BLaER1 treated with 17β-estradiol and CSF1 and Interleukin-3, amounts not matched to agents 10 nM and 100 nM (cell line): ENCODE measurements around the gene CHMP1B.
"Not testable (repeated sequence)": the region's sequence is repeated elsewhere in the genome, so short reads cannot be mapped to it uniquely, and the experiment has no call there.

Experiments
- H3K27ac ChIP-seq, 11 experiments: shearing (Covaris generic); formaldehyde crosslinking; 2 replicates each; pipeline ENCODE4 v1.8.1; 2022
- H3K27me3 ChIP-seq, 11 experiments: shearing (Covaris generic); formaldehyde crosslinking; 2 replicates each; pipeline ENCODE4 v1.8.1; 2022
- H3K36me3 ChIP-seq, 11 experiments: shearing (Covaris generic); formaldehyde crosslinking; 2 replicates each; pipeline ENCODE4 v1.8.1; 2022
- H3K4me1 ChIP-seq, 10 experiments: shearing (Covaris generic); formaldehyde crosslinking; 2 replicates each; pipeline ENCODE4 v1.8.1; 2022
- H3K4me2 ChIP-seq, 11 experiments: shearing (Covaris generic); formaldehyde crosslinking; 2 replicates each; pipeline ENCODE4 v1.8.1; 2022
- H3K4me3 ChIP-seq, 10 experiments: shearing (Covaris generic); formaldehyde crosslinking; 2 replicates each; pipeline ENCODE4 v1.8.1; 2022
- H3K9ac ChIP-seq, 11 experiments: shearing (Covaris generic); formaldehyde crosslinking; 2 replicates each; pipeline ENCODE4 v1.8.1; 2022
- H3K9me3 ChIP-seq, 11 experiments: shearing (Covaris generic); formaldehyde crosslinking; replicated peaks in 1 of 11; 2 replicates each; pipeline ENCODE4 v1.8.1; 2022
- H4K20me1 ChIP-seq, 11 experiments: shearing (Covaris generic); formaldehyde crosslinking; 2 replicates each; pipeline ENCODE4 v1.8.1; 2022
- Cebpa-rat ChIP-seq, 11 experiments: shearing (Covaris generic); IDR thresholded peaks; 2 replicates each; pipeline ENCODE4 v1.8.1; 2022

The CHMP1B gene

DNA sequence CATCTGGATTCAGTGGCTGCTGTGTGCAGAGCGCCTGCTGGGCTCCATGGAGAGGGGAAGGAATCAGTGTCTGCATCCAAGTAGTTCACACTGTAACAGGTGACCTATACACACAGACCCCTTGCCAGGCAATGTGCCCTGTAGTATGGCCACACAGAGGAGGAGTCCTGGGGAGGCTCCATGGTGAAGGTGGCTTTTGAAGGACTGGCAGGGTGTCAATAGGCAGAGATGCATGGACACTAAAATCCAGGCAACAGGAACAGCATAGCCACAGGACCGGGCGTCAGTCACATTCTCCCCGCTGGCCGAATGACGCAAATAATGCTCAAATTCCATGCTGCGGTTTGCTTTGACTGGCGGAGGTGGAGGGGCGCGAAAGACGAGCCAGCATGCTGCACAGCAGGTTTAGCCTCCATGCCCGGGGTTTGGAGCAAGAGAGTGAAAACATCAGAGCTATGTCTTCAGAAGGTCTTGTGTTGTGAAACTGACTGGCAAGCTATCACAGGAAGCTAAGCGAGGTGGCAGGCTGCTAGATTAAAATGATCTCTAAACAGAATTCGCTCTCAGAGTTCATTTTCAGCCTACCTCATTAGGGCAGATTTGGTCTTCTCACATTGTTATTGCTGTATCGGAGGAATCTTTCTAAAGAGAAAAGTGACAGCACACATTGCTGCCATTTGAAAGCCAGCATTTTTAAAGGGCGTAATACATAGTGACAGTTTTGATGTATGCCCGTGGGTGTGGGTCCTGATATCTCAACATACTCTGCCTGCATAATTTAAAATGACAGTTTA lies 1.2 kb upstream of the CHMP1B start:
- peak overlapping the region; percentile 85 to 96 (median 93); a peak in 20 of 22 replicates for H3K27ac ChIP-seq
- peak in 5 of 11 experiments; percentile 13 to 61 (median 31); a peak in 4 of 22 replicates for TF ChIP-seq Cebpa-rat (IDR thresholded peaks at IDR 0.05)
- peaks cover 25 to 47% (median 32%) of the 10 kb centered on the region in 10 experiments for H3K4me1 ChIP-seq
- H3K9me3 ChIP-seq = no peaks in the 10 kb centered on the region
- peak overlapping the region; percentile 91 to 97 (median 94); a peak in 20 of 22 replicates for H3K9ac ChIP-seq
- peaks cover 8 to 36% (median 30%) of the 10 kb centered on the region in 11 experiments; a peak in 17 of 22 replicates for H4K20me1 ChIP-seq
- peak overlapping the region; percentile 75 to 99 (median 88) for H3K4me3 ChIP-seq
- H3K4me2 ChIP-seq = peak overlapping the region; percentile 70 to 97 (median 85)
- H3K27me3 ChIP-seq = no peaks in the 10 kb centered on the region
- peaks cover 3 to 21% (median 9%) of the 10 kb centered on the region in 11 experiments; a peak in 11 of 22 replicates for H3K36me3 ChIP-seq

DNA sequence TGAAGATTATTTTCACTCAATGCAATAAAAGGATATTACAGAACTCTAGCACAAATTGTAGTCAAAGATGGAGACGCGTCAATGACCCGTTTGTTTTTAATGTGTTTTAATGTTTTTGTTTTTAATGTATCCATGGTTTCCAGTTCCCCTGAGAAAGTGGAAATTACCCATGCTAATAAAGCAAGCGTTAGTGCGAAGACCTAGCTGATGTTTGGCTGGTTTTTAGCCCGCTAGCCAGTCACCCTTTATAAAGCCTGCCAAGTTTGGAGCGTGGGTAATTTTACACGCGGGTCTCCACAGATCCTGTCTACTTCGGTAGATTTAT lies 430 bp upstream of the CHMP1B start:
- Histone ChIP-seq H3K27me3 (no peaks in the 10 kb centered on the region), H3K36me3 (peaks cover 5 to 25% (median 9%) of the 10 kb centered on the region in 11 experiments; a peak in 11 of 22 replicates), H3K4me2 (peak overlapping the region; percentile 70 to 97 (median 85)), H3K4me3 (peak overlapping the region; percentile 75 to 99 (median 88)), H3K27ac (peak overlapping the region; percentile 85 to 96 (median 93)), H3K9ac (peak overlapping the region; percentile 91 to 97 (median 94)), H3K9me3 (no peaks in the 10 kb centered on the region), H4K20me1 (peaks cover 8 to 37% (median 31%) of the 10 kb centered on the region in 11 experiments; a peak in 17 of 22 replicates), H3K4me1 (peaks cover 25 to 48% (median 31%) of the 10 kb centered on the region in 10 experiments)
- TF ChIP-seq Cebpa-rat (IDR thresholded peaks at IDR 0.05) = no peak

DNA sequence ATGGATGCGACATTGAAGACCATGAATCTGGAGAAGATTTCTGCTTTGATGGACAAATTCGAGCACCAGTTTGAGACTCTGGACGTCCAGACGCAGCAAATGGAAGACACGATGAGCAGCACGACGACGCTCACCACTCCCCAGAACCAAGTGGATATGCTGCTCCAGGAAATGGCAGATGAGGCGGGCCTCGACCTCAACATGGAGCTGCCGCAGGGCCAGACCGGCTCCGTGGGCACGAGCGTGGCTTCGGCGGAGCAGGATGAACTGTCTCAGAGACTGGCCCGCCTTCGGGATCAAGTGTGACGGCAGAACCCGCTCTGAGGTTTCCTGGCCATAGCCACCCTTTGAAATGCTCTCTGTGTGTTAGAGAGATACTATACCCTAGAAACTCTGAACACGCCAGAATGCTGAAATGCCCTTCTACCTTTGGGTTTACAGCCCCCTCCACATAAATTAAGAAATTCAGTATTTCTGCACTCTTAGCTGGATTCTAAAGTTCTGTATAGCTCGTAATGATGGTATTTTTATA lies 659 bp downstream of the CHMP1B start:
- no peaks in the 10 kb centered on the region for H3K27me3 ChIP-seq
- peaks cover 8 to 37% (median 31%) of the 10 kb centered on the region in 11 experiments; a peak in 17 of 22 replicates for H4K20me1 ChIP-seq
- peak overlapping the region; percentile 85 to 96 (median 93) for H3K27ac ChIP-seq
- H3K4me2 ChIP-seq = peak overlapping the region; percentile 70 to 97 (median 89)
- H3K9me3 ChIP-seq = no peaks in the 10 kb centered on the region
- peaks cover 27 to 59% (median 38%) of the 10 kb centered on the region in 10 experiments for H3K4me1 ChIP-seq
- H3K36me3 ChIP-seq = peaks cover 5 to 25% (median 9%) of the 10 kb centered on the region in 11 experiments; a peak in 11 of 22 replicates
- peak overlapping the region; percentile 91 to 97 (median 94) for H3K9ac ChIP-seq
- no peak for TF ChIP-seq Cebpa-rat (IDR thresholded peaks at IDR 0.05)
- H3K4me3 ChIP-seq = peak overlapping the region; percentile 75 to 99 (median 88)

DNA sequence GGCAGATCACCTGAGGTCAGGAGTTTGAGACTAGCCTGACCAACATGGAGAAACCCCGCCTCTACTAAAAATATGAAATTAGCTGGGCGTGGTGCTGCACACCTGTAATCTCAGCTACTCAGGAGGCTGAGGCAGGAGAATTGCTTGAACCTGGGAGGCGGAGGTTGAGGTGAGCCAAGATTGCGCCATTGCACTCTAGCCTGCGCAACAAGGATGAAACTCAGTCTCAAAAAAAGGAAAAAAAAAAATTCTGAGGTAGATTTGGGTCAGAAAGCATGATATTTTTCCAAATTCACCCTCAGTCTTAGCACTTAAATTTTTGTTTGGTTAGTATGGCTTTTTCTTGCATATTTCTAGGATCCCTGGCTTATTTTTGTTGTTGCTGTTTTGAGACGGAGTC lies 3.3 kb downstream of the CHMP1B start:
- peaks cover 5 to 25% (median 9%) of the 10 kb centered on the region in 11 experiments; a peak in 11 of 22 replicates for H3K36me3 ChIP-seq
- not testable (repeated sequence) for H3K9me3 ChIP-seq, H3K27ac ChIP-seq, H3K27me3 ChIP-seq, H3K9ac ChIP-seq, H3K4me3 ChIP-seq
- H3K4me1 ChIP-seq = peaks cover 26 to 81% (median 61%) of the 10 kb centered on the region in 10 experiments
- peak overlapping the region in 1 of 11 experiments; percentile 14; a peak in 3 of 22 replicates for H3K4me2 ChIP-seq
- H4K20me1 ChIP-seq = peaks cover 8 to 37% (median 31%) of the 10 kb centered on the region in 11 experiments; a peak in 17 of 22 replicates

DNA sequence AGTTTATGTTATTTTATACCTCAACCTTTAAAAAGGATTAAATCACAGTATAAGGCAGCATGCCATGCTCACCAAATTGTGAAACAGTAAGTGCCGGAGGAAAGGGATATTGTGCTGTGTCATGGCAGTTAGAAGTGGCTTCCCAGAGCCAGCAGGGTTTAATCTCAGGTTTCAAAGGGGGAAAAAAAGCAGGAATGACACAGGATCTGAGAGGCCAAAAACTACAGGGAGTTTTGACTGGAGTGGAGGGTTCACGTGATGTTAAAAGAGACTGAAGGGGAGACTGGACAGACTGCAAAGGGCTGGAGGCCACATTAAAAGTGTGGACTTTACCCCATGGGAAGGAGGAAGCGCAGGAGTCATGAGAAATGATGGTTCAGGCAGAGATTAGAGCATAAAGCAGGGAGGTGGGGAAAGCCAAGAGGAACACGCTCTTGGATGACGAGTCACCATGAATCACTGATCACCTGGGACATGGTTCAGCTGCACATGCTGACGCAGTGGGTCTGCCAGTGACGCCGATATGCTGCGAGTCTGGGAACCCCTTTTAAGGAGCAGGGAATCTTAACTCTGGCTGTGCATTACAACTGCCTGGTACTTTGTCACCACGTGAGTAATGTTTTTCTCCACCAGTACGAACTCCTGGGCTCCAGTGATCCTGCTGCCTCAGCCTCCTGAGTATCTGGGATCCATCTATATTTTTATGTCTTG lies 6.1 kb downstream of the CHMP1B start:
- TF ChIP-seq Cebpa-rat (IDR thresholded peaks at IDR 0.05) = no peak
- H3K4me2 ChIP-seq = peak overlapping the region in 6 of 11 experiments; percentile 40 to 85 (median 73); a peak in 10 of 22 replicates
- no peak overlapping the region for H3K4me3 ChIP-seq
- peaks cover 15 to 95% (median 62%) of the 10 kb centered on the region in 10 experiments for H3K4me1 ChIP-seq
- H3K9me3 ChIP-seq = no peaks in the 10 kb centered on the region
- peaks cover 8 to 32% (median 26%) of the 10 kb centered on the region in 11 experiments; a peak in 17 of 22 replicates for H4K20me1 ChIP-seq
- H3K36me3 ChIP-seq = peaks cover 5 to 25% (median 9%) of the 10 kb centered on the region in 11 experiments; a peak in 11 of 22 replicates
- peak overlapping the region in 4 of 11 experiments; percentile 9 to 43 (median 35); a peak in 4 of 22 replicates for H3K9ac ChIP-seq
- H3K27me3 ChIP-seq = no peaks in the 10 kb centered on the region
- H3K27ac ChIP-seq = peak overlapping the region in 8 of 11 experiments; percentile 4 to 73 (median 46); a peak in 13 of 22 replicates

DNA sequence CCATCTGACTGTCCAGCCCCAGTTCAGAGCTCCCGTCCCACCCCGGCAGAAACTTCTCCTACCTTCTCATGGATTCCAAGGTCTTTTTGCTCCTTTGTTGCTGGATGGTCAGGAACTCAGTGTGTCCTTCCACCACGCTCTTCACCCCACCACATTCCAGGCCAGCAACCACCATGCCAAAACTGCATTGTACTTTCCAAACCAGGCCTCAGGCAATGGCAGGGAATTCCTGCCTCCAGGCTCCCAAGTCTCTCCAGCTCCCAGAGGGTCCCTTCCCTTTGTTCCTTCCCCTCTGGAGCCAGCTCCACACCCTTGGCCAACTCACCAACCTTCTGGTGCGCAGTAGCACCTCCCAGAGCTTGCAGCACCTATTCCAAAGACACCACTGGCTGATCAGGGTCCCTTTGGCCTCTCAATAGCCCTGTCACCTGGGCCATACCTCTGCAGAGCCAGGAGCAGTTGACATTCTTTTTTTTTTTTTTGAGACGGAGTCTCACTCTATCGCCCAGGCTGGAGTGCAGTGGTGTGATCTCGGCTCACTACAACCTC lies 8.1 kb downstream of the CHMP1B start:
- H4K20me1 ChIP-seq = peaks cover 0 to 12% (median 7%) of the 10 kb centered on the region in 11 experiments; a peak in 8 of 22 replicates
- H3K36me3 ChIP-seq = peaks cover 0 to 10% (median 6%) of the 10 kb centered on the region in 11 experiments; a peak in 6 of 22 replicates
- H3K4me2 ChIP-seq = peak overlapping the region in 7 of 11 experiments; percentile 69 to 85 (median 77); a peak in 15 of 22 replicates
- H3K9me3 ChIP-seq = no peaks in the 10 kb centered on the region
- H3K9ac ChIP-seq = no peak overlapping the region
- H3K4me3 ChIP-seq = no peak overlapping the region
- peak overlapping the region in 2 of 11 experiments; percentile 25 to 54; a peak in 2 of 22 replicates for H3K27ac ChIP-seq
- no peaks in the 10 kb centered on the region for H3K27me3 ChIP-seq
- peaks cover 10 to 92% (median 53%) of the 10 kb centered on the region in 10 experiments; a peak in 19 of 20 replicates for H3K4me1 ChIP-seq
- no peak for TF ChIP-seq Cebpa-rat (IDR thresholded peaks at IDR 0.05)

DNA sequence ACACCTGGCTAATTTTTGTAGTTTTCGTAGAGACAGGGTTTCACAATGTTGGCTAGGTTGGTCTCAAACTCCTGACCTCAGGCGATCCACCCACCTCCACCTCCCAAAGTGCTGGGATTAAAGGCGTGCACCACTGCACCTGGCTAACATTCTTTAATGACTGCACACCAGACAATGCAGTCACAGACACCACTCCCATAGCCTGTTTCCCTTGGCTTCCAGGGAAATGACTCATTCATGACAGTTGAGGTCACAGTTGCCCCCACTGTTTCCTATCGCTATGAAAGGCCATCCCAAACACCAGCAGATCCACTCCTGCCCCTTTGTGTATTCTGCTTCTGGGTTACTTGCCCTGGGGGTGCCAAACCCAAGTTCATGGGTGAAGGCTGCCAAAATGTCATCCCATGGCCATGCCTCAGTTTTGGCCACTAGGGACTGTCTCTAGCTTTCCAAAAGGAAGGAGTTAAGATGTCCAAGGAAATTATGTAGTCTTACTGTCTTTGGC lies 8.7 kb downstream of the CHMP1B start:
- Histone ChIP-seq H3K36me3 (peaks cover 0 to 4% (median 1%) of the 10 kb centered on the region in 11 experiments; a peak in 3 of 22 replicates), H3K9ac (no peak overlapping the region), H4K20me1 (peaks cover 0 to 6% (median 1%) of the 10 kb centered on the region in 11 experiments; a peak in 7 of 22 replicates), H3K9me3 (no peaks in the 10 kb centered on the region), H3K4me2 (peak overlapping the region in 9 of 11 experiments; percentile 9 to 85 (median 76); a peak in 17 of 22 replicates), H3K4me1 (peaks cover 13 to 86% (median 51%) of the 10 kb centered on the region in 10 experiments; a peak in 19 of 20 replicates), H3K27me3 (no peaks in the 10 kb centered on the region), H3K27ac (peak overlapping the region in 5 of 11 experiments; percentile 45 to 64 (median 52); a peak in 9 of 22 replicates), H3K4me3 (no peak overlapping the region)
- no peak for TF ChIP-seq Cebpa-rat (IDR thresholded peaks at IDR 0.05)
